Activated effector memory CD4-positive, alpha-beta T cell treated with anti-CD3 and anti-CD28 coated beads, Interleukin-2, amount 50 U/mL, for 16 hours (primary cell): ENCODE data around the gene ATP8A2.

Experiments used
- DNase-seq: peaks from one replicate; pipeline ENCODE4 v3.0.0-alpha.2; 2020

The ATP8A2 gene

DNA sequence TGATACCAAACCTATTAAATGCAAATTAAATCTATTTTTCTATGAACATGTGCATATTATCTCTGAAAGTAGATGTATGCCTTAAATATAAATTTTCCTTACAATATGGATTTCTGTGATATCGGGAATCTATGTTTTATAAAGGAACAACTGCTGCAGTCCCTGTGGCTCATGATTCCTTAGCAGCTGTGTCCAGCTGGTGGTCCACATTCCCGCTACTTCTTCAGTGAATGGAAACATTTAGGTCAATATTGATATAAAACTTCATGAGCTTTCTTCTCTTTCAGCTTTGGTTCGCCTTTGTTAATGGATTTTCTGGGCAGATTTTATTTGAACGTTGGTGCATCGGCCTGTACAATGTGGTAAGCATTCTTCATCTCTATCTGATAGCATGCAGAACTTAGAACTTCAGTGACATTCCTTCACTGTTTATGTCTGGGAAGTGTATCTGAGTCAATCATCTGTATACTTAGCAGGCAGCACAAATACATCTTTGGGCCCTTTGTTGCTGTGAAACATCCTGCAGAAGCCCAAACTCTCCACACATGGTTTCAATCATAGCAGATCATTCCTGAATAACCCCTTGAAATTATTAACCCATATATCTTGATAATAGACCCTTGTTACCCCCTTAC lies 456.2 kb downstream of the ATP8A2 start:
- no peak for DNase-seq

DNA sequence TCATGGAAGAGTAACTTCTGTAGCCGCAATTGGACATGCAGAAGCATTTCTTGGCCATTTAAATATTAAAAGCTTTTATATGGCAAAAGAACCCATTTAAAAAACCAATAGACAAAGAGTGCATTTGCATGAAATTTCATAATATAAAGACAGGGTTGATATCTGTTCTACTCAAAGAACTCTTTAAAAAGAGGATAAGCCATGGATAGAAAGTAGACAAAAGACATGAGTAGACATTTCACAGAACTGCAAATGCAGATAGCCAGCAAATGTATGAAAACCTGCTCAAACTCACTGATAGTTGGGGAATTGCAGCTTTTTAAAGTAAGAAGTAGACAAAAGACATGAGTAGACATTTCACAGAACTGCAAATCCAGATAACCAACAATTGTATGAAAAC lies 462.0 kb downstream of the ATP8A2 start:
- DNase-seq, result no peak

DNA sequence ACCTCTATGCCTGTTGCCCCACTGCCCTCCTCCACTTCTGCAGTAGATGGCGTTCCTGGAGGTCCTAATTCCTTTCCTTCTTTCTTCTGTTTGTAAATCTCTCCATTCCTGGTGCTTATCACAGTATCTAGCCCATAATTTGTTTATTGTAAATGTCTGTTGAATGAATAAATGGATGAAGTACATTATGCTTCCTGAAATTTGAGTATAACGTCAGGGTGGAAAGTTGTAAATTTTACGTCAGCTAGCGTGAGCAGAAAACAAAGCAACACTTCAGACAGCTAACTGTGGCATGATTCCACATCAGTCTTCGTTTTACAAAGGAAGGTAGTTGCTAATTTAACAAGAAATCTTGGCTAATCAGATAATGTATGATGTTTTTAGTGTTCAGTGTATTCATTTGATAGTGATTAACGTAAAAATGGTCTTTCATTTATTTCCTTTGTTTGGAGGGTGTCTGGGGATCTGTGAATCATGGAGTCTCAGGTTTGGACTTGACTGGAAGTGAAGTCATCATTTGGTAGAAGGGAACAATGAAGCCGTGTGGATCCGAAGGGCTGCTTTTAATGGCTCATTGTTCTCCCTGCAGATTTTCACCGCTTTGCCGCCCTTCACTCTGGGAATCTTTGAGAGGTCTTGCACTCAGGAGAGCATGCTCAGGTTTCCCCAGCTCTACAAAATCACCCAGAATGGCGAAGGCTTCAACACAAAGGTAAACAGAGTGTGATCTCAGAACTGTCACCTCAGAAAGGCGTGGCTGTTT lies 465.0 kb downstream of the ATP8A2 start:
- no peak for DNase-seq

DNA sequence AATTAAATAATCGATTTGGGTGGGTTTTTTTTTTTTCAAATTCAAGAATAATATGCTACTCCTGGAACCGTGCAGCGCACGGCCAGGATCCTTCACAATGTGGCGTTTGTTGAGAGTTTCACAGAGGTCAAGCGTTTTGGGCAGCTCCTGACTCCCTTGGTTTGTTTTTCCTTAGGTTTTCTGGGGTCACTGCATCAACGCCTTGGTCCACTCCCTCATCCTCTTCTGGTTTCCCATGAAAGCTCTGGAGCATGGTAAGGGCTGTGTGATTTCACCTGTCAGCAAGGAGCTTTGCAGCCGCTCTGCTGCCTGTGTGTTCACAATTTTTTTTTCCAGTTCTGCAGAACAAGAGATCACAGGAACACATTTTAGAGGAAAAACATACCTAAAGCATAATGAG lies 467.6 kb downstream of the ATP8A2 start:
- DNase-seq, result no peak

DNA sequence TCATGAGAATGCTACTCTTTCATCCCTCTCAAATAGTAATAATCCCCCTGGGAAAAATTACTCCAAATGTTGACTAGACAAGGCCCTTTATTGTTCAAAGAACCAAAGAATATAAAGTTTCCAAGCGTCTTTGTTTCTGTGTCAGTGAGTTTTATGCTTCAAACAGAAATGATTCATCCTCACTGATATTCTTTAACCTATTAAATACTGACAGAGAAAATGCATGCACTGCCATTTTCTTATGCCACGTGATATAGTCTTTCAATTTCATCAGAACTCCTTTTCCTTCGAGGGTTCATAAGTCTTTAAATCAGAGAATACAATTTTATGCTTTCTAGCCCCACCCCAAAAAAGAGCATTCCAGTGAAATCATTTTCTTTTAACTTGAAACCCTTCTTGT lies 468.5 kb downstream of the ATP8A2 start:
- no peak for DNase-seq

DNA sequence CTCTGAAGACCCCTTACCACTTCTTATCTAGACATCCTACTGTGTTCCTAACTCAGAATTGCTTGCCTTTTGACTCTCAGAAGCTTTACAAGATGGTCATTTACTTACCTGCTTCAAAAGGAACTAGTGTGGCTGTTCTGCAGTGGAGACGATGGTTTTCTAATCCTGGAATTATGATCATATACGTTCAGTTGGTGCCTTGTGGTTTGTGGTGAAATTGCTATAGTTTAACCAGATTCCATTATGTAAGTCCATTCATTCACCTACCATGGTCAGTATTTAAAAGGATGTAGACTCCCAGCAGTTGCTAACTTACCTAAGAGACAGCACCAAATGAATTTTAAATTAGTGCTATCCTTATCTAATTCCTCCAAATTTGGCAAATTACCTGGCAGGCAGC lies 469.2 kb downstream of the ATP8A2 start:
- no peak for DNase-seq

DNA sequence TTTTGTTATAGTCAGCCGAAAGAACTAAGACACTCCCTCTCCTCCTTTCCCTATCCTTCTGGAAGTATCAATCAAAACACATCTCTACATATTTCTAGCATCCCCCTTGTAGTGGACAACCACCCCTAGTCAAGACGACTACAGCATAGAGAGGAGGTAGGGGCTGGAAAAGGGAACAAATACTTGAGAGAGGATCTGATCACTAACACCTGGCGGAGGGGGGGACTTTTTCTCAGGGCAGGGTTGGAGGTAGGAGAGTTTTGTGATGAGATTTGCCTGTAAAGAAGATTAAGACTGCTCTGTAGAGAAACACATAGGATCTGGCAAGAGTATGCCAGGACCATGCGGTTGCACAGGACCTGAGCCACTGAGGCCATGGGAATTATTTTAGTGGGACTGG lies 471.9 kb downstream of the ATP8A2 start:
- DNase-seq, result no peak

DNA sequence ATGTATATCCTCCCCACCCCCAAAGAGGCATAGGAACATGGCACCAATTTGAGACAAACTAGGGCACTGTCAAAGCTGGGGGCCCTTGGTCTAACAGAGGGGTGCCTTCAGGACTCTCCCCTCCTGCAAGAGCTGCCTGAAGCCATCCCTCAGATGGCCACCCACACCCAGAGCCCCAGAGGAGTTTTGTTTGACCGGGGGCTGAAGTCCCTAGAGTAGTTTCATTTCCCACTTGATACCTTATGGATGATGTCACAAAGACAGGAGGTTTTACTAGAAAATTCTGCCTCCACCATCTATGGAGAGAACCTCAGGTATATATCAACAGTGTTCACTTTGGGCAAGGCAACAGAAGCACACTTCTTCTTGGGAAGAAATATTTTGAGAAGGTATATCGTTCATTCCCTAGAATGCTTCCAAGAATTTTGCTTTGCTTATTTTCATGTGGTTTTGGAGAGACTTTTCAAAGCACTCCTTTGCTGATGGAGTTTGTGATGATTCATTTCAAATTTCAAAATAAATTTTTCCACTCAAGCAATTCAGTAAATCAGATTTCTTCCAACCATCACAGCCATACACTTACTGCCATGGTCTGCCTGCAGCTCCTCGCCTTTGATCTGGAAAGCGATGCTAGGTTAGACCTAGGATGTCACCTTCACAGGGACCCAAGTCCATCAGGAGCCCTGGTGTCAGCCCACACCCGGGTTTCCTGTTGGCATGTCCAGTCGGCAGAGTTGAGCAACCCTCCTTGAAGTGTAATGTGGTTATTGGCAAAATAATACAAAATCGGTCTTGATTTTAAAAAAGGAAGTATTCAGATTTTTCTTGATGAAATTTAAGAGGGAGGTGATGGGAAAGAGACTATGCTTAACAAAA lies 473.0 kb downstream of the ATP8A2 start:
- no peak for DNase-seq

DNA sequence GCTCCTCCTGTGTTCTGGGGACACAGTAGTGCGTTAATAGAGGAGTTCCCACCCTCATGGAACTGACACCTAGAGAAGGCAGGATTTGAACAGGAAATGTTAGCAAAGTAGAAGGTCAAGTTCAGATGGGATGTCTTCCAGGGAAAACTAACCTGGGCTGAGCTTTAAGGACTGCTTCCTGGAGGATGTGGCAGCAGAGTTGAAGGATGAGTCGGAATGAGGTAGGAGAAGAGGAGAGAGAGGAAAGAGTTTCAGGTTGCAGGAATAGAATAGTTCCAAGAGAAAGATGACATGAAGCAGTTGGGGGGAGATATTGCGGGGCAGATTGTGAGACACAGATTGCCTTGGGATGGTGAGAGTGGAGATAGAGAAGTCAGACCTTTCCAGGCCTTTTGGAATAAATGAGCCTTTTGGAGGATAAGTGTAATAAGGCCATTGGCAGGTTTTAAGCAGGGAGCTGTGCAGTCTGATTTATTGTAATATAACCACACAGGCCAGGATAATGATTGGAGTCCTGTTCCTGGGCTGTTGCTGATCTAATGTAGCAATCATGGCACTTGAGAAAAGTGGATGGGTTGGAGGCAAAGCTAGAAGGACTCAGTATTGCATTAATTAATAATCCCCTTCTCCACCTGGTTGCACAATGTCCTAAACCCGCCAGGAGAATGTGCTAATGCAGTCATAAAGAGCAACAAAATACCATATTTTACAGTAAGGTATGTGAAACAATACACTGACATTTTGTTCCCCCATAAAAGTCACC lies 474.6 kb downstream of the ATP8A2 start:
- DNase-seq, result no peak

DNA sequence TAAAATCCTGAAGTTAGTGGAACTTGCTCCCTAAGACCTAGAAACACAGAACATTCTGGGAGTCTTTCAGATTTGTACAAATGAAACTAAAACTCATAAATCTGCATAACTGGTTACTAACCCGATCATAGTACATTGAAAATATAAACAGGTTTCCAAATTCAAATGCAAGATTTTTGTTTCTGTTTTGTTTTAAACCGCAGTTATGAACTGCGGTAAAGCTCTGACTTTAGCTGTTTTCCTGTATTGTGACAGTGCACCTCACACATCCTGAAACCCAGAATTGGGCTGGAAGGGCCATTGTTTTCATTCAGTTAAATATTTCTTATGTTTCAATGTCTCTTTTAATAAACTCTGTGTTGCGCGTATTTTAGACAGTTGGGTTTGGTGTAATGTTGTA lies 475.4 kb downstream of the ATP8A2 start:
- no peak for DNase-seq

DNA sequence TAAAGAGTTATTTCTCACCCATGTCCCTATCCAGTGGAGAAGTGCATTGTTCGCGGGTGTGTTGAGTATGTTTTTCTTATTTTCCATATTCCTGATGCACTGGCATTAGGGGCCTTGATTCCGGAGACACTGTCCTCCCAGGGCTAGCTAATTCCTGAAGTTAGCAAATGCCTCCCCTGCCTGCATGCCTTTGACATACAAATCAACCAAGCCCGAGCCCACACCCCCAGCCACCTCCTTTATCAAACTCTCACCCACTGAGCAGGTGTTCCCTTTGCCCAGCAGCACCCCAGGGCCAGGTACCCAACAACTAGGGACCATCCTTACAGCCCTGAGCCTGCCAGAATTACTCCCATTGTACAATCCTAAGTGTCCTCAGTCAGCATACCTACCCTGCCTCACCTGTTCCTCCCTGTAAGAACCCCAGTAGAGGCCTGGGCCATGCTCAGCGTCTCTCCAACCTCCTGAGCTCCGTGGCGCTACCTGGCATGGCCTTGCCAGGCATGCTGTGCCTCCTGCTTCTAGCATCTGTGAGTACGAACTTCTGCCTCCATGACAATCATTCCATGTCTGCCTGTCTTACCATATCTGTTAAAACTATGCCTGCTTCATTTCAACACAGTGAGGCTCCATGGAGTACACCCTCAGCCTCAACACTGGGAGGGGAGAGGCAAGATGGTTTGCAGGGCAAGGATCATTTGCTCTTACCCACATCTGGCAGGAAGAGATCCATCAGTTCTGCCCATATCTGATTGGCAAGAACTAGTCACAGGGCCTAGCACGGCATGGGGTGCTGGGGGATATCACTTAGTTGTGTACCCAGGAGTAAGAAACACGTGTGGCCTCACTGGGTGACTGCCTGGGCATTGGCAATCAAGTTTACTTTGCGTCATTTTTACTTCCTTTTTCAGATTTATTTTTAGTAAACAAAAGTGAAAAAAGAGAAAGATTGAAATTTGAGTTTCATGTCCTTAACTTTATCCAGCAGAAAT lies 476.2 kb downstream of the ATP8A2 start:
- DNase-seq, result no peak

DNA sequence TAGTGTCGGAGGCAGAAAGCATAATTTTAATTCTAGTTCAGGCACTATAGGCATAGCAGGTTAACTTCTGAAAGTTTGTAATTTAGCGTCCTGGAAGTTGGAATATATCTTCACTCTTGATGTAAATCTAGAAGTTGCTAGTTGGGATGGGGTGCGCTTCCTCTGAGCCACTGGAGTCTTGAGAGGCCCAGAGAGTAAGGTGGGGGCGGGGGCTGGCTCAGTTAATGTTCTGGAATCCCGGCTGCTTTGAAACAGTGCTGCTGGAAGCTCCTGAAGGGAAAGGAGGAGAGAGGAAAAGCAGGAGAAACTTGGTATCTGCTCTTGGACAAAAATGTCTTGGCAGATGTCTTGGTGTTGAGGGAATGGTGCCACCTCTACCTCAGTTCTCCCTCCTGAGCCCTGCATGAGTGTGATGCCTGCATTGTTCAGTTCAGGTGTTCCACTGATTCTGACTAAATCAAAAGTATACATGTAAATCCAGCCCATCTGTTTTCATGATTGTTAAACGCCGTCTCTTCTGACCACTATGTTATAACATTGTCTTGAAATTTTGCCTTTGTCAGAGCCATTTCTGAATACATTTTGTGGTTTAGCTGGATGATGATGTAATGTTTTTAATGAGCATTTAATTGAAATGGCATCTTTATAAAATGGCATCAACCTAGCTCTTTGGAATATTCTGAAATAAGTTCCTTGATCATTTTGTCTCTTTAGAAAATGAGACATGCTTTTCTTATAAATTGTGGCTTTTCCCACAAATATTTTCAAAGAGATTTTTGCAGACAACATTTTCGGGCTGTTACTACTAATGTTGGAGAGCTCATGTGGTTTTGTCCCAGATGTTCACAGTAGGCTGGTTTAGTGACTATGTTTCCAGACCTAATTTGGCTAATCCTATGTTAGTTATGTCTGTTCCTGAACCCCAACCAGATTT lies 477.3 kb downstream of the ATP8A2 start:
- DNase-seq, result no peak

DNA sequence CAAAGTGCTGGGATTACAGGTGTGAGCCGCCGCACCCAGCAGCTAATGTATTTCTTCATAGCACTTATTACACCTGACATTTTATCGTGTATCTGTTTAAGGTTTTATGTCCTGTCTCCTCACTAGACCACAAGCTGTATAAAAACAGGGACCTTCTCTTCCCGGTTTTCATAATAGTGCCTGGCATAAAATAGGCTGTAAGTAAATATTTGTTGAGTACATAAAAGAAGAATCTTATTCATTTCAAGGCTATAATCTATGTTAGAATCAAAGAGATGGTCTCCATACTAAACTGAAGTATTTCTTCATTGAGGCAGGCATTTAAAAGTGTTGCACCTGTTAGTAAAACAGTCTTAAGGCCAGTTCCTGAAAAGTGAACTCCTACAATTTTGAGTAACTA lies 486.1 kb downstream of the ATP8A2 start:
- DNase-seq, result no peak

DNA sequence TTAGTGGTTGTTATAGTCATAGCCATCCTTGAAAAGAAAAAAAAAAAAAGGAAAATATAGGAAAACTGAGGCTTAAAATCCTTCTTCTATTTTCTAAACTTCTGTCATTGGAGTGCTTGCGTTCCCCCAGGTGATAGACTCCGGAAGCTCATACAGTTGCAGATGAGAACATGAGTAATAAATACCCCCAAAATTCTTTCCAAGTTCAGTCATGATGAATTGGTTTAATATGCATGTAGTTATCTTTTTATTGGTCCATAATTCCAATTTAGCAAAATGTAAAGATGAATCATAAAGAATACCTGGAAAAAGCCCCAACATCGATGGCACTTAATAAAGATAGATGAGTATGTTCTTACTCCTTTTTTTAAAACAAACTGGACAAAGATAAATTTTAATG lies 487.8 kb downstream of the ATP8A2 start:
- DNase-seq, result no peak

DNA sequence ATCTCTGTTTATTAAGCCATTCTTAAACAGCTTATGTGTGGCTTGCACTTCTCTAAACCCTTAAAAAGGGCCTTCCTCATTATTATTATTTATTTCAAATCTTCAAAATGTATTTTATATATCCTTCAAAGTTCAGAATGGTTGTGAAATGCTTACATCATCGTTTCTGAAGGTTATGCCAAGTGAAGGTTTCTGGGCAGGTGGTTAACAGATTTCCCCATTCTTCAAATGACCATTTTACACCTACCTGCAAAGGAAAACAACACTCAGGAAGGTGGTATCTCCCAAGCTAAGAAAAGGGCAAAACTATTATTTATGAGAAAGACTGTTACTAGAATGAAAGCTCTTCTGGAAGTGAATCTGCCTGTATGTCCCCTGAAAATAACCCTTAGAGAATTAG lies 488.5 kb downstream of the ATP8A2 start:
- no peak for DNase-seq

DNA sequence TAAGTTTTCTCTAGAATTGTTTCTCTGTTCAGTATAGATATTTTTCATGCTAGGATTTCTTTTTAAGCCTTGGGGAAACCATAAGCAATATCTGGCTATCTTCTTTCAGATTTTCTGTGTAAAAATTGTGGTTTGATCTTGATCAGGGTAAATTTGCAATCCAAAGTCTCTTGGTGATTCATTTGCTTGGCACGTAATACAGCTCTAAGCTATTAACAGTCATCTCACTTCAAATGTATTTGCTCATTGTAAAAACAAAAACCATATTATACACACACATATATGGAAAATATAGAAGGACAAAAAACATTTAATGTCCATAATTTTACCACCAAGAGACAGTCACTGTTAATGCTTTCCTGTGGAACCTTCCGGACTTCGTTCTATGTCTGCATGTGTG lies 489.1 kb downstream of the ATP8A2 start:
- DNase-seq, result no peak

DNA sequence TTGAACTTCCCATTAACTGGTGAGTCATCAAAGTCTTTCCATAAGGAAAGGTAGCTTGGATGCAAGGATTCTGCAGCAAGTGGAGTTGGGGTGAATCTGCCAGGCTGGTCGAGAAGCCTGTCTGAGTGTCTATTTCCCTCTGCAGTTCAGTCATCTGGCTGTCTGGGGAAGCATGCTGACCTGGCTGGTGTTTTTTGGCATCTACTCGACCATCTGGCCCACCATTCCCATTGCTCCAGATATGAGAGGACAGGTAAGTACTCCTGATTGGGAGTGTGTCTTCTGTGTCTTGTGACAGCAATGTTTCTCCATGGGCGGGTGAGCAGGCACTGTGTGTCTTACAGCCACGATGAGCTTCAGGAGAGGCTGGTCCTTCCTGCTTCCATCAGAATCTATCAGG lies 490.4 kb downstream of the ATP8A2 start:
- DNase-seq, result no peak

DNA sequence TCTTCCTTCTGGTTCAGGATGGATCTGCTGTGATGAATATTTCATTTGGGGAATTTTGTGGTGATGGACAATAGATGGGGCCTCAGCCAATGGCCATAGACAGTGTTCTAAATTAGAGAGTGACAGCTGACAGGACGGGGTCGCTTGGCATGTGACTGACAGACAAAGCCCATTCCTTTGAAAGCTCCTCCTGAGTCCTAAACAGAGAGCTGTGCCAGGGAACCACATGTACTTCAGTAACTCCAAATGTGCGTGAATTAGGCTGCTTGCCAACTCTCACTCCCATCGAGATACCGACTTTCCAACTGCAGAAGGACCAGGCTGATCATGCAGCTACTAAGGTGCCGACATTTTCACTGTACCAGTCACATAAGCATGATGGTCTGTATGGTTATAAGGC lies 492.3 kb downstream of the ATP8A2 start:
- DNase-seq, result no peak

DNA sequence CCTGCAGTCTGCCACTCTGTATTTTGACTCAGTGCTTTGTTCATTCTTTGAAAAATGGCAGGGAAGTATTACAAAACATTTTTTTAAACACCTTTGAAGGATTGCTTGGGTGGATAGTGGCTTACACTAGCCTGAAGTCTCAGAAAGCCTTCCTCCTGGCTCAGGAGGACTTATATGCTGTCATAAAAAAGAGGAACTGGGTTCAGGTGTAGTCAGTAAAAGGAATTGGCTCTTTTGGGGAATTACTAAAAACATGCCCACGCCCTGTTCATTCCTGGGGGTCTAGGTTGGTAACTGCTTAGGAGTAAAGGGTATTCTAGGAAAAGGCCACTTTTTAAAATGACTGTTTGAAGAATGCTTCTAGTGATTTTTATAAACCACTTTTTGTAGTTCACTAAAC lies 493.2 kb downstream of the ATP8A2 start:
- no peak for DNase-seq

DNA sequence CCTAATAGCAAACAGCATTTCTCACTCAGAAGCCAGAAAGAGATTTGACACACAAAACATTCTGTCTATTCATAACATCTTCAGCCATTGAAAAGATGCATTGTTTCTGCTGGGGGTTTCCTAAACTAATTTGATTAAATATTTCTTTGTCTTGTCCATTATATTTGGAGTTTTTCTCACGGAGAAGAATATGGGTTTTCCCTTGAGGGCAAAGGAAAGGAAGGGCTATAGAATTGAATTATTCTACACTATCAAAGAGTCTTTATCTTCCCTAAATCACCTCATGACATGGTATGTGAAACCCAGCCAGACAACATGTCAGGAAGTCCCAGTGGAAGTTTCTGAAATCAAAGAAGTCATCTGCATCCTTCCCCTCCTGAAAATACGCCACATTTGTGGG lies 493.6 kb downstream of the ATP8A2 start:
- no peak for DNase-seq

DNA sequence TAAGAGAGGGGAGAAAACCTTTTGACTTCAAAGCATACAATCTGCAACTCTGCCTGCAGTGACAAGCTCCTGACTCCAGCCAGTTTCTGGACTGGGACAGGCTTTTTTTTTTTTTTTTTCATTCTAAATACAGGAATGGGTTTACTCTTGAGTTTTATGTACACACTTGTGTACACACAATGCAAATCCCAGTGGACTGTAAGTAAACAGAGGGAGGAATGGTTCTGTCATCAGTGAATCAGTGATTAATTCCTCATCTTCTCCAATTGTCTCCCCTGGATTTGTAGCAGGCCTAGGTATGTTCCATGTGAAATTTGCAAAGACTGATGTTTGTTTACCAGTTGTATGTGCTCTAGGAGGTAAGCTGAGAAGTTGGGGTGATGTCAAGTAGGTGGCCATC lies 495.3 kb downstream of the ATP8A2 start:
- DNase-seq, result no peak
